Measurements from ENCODE around the gene ODF2.

DNA sequence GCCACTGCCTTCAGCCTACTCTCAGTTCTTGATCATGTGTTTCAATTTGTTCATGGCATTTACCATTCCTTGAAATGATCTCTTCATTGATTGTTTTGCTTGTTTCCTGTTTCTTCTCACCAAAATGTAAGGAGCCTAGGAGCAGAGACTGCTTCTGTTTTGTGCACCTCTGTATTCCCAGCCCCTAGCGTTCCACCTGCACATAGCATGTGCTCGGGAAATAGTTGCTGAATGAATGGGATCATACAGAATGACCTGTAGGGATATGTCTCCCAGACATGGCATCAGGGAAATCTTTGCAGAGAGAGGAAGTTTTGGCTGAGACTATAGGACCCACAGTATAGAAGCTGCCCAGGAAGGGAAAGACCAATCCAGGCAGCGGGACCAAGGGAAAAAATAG is 41.3 kb upstream of the ODF2 start:
- TF ChIP-seq, protein P1, sequence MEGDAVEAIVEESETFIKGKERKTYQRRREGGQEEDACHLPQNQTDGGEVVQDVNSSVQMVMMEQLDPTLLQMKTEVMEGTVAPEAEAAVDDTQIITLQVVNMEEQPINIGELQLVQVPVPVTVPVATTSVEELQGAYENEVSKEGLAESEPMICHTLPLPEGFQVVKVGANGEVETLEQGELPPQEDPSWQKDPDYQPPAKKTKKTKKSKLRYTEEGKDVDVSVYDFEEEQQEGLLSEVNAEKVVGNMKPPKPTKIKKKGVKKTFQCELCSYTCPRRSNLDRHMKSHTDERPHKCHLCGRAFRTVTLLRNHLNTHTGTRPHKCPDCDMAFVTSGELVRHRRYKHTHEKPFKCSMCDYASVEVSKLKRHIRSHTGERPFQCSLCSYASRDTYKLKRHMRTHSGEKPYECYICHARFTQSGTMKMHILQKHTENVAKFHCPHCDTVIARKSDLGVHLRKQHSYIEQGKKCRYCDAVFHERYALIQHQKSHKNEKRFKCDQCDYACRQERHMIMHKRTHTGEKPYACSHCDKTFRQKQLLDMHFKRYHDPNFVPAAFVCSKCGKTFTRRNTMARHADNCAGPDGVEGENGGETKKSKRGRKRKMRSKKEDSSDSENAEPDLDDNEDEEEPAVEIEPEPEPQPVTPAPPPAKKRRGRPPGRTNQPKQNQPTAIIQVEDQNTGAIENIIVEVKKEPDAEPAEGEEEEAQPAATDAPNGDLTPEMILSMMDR (IDR thresholded peaks at IDR 0.05): peak in 1 of 5 experiments; percentile 18
- TF ChIP-seq POLR2A (IDR thresholded peaks at IDR 0.05) (no peak), POLR2AphosphoS5 (IDR thresholded peaks at IDR 0.05) (no peak), EP300 (IDR thresholded peaks at IDR 0.05; ENCODE audit: low read depth) (no peak)
